ENCODE results near the gene NKX2-4.
"Not testable (repeated sequence)": the region's sequence is repeated elsewhere in the genome, so short reads cannot be mapped to it uniquely, and the experiment has no call there.

NKX2-4 gene

DNA sequence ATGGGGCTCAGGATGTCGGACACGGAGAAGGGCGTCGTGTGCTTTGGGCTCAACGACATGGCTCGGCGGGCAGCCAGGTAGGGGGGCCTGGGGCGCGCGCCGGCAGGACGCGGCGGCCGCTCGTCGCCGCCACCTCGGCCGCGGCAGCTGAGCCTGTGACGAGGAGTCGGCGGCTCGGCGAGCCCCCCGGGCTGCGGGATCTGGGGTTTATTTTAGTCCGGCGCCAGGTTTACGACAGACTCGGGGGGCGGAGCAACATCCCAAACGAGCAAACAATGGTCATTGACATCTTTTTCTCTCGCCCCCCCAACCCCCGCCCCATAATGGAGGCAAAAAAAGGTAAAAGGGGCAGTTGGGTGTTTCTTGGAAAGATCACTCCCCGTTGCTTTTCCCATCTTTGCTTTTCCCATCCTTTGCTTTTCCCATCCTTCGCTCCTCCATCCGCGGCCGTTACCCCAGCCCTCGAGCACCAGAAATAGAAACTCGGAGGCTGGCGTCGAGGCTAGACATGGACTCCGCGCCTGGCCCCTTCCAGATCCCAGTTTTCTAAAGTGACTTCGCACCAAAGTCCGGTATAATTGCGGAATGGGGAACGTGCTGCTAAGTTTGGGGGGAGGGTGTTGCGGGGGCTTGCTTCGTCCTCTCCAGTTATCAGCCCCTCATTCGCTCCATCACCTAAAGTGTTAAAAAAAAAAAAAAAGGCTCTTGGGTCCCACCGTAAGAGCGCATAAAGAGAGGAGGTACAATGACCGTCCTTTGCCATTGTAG, at the start of gene NKX2-4:
TSS of gene NKX2-4 (minus strand) at position 186 of the 768 bp plus-strand sequence. CDS start at position 59, 127 bp downstream.
- DNase-seq (ENCODE audit: low spot score): no peak

GRCh38 chr20:21437816-21438215, 40.5 kb upstream of the NKX2-4 start:
- DNase-seq (ENCODE audit: low spot score): no peak

GRCh38 chr20:21437248-21437647, 39.9 kb upstream of the NKX2-4 start:
- DNase-seq (ENCODE audit: low spot score): no peak

- DNase-seq (ENCODE audit: low spot score): no peak
These were observed 38.9 kb upstream of the NKX2-4 start for GRCh38 chr20:21436205-21436604.

- no peak for DNase-seq (ENCODE audit: low spot score)
These were observed 38.2 kb upstream of the NKX2-4 start for GRCh38 chr20:21435576-21435975.

- DNase-seq (ENCODE audit: low spot score): no peak
These were observed 36.1 kb upstream of the NKX2-4 start for GRCh38 chr20:21433329-21433890.

GRCh38 chr20:21432911-21433310, 35.6 kb upstream of the NKX2-4 start:
- DNase-seq (ENCODE audit: low spot score): no peak

- no peak for DNase-seq (ENCODE audit: low spot score)
These were observed 32.7 kb upstream of the NKX2-4 start for GRCh38 chr20:21430020-21430419.

GRCh38 chr20:21424846-21425245, 27.5 kb upstream of the NKX2-4 start:
- no peak for DNase-seq (ENCODE audit: low spot score)

DNA sequence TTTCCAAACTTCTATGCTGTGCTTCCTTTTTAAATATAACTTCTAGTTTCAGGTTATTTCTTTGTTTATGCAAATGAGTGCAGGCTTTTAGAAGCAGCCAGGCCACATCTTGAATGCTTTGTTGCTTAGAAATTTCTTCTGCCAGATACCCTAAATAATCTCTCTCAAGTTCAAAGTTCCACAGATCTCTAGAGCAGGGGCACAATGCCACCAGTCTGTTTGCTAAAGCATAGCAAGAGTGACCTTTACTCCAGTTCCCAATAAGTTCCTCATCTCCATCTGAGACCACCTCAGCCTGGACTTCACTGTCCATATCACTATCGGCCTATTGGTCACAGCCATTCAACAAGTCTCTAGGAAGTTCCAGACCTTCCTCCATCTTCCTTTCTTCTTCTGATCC, 26.4 kb upstream of the NKX2-4 start:
- not testable (repeated sequence) for DNase-seq (ENCODE audit: low spot score)

DNA sequence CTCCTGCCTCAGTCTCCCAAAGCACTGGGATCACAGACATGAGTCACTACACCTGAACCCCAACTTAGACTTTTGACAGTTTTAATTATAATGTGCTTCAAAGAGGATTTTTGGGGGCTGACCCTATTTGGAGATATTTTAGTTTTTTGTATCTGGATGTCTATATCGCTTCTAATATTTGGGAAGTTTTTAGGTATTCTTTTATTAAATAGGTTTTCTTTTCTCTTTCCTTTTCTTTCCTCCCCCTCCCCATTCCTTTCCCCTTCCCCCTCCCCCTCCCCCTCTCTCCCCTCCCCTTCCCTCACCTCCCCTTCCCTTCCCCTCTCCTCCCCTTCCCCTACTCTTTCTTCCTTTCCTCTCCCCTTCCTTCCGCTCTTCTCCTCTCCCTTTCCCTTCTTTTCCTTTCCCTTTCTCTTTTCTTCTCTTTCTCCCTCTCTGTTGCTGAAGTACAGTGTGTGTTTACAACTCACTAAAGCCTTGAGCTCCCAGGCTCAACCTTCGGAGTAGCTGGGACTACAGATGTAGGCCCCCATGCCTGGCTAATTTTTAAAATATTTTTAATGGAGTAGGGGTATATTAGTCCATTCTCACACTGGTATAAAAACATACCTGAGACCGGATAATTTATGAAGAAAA, 24.4 kb upstream of the NKX2-4 start:
- no peak for DNase-seq (ENCODE audit: low spot score)

GRCh38 chr20:21419147-21419546, 21.8 kb upstream of the NKX2-4 start:
- DNase-seq (ENCODE audit: low spot score): not testable (repeated sequence)

- not testable (repeated sequence) for DNase-seq (ENCODE audit: low spot score)
These were observed 16.7 kb upstream of the NKX2-4 start for GRCh38 chr20:21413996-21414395.

DNA sequence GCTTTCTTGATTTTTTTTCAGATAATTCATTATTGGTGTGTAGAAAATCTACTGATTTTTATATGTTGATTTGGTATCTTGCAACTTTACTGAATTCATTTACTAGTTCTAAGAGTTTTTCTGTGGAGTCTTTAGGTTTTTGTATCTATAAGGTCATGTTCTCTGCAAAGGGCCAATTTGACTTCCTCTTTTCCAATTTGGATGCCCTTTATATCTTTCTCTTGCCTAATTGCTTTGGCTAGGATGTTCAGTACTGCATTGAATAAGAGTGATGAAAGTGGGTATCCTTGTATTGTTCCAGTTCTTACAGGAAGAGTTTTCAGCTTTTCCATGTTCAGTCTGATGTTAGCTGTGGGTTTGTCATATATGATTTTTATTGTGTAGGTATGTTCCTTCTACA, 14.4 kb upstream of the NKX2-4 start:
- DNase-seq (ENCODE audit: low spot score): no peak

GRCh38 chr20:21399005-21399475, 1.7 kb upstream of the NKX2-4 start:
- no peak for DNase-seq (ENCODE audit: low spot score)

DNA sequence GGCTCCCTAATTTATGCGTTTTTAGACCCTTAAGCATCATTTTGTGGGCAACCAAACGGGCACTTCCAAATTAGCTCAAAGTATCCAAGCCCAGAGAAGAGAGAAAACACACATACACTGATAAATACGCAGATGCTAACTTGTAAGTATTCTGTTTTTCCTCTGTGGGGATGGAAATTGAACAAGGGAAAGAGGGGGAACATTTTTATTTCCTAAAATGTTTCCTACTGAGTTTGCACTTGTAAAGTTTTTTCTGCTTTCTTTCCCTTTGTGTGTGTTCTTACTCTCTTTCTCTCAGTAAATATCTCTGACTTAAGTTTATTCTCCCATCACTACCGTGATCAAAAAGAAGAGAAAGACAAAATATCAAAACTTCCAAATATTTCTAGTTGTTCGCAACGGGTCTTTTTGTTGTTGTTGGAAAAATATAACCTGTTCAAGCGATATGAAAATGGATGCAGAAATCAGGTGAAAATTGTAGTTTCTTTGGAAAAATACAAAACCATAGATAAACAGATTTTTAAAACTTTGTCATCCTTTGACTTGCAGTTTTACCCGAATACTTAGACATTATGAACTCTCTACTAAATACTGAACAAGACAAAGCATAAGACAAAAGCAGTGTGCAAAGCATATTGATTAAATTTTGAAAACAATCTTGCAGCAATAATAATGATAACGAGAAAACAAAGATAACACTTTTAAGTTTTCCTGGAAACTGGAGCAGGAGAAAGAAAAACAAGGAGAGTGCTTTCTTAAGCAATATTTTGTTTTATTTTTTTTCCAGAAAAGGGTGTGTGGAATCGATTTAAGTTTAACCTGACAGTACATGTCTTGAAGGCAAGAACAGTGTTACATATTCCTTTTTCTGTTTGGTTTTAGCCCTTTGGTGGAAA, 1.0 kb upstream of the NKX2-4 start:
- no peak for DNase-seq (ENCODE audit: low spot score)

GRCh38 chr20:21396599-21397340, 556 bp downstream of the NKX2-4 start:
- peak; percentile 15 for DNase-seq (ENCODE audit: low spot score)

DNA sequence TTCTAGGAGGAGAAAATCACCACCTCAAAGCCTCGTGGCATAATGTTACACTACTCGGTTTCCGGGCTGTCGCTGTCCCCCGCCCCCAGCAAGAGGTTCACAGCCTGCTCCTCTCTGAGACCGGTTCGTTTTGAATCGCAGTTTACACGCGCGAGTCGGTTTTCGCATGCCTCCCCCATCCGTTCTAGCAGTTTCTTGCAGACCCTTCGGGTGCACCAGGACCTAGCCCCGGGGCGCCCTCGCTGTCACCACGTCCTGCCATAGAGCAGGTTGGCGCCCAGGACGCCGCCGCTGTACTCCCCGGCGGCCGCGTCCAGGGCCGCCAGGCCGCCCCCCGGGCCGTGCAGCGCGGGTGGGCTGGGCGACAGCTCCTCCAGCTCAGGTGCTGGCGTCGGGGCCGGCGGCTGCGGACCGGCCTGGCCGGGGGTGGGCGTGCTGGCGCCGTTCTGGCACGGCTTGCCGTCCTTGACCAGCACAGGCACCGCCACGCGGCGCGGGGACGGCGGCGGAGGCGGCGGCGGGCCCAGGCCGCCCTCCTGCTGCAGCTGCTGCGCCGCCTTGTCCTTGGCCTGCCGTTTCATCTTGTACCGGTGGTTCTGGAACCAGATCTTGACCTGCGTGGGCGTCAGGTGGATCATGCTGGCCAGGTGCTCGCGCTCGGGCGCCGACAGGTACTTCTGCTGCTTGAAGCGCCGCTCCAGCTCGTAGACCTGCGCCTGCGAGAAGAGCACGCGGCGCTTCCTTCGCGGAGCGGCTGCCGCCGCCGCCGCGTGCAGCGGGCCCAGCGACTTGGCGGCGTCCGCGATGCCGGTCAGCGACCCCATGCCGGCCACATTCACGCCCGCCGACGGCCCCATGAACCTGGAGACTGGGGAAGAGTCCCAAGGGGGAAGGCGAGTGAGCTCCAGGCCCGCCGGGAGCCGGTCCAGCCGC, 1.4 kb downstream of the NKX2-4 start:
- peak; percentile 4 for DNase-seq (ENCODE audit: low spot score)

DNA sequence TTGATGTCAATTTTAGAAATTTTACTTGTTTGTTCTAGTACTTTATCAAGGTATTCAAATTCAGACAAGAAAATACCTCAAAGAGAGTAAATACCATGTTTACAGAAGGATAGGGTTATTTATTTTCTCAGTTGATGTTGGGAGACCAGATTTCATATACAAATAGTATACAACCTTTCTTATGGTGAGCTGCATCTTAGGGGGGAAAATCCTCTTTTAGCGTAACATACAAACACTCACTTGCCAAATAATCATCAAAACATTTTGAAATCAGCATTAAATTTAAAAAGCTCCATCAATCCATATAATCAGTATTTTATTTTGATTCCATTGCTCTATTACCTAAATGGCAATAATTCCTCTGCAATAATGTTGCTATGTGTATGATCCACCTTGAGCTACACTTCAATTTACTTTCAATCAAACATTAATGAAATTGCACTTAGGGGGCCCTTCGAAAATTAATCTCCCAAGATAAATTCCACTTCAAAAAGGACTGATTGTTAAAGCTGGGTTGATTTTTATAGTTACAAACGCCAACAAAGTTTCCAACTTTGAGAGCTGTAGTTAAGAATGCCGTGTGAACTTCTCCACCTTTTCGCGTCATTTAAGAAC, 2.2 kb downstream of the NKX2-4 start:
- DNase-seq (ENCODE audit: low spot score): no peak

- DNase-seq (ENCODE audit: low spot score): no peak
These were observed 2.8 kb downstream of the NKX2-4 start for GRCh38 chr20:21394551-21394950.
